GM21723 (cell line): ENCODE measurements around the gene CTU2.
"Not testable (repeated sequence)": the region's sequence is repeated elsewhere in the genome, so short reads cannot be mapped to it uniquely, and the experiment has no call there.

Source experiments
- ATAC-seq: cut with Tn5 transposase; IDR thresholded peaks from one replicate; pipeline ENCODE4 v1.9.1; 2021; ENCODE audit warnings: mild to moderate bottlenecking, moderate library complexity; ENCODE audit not compliant: unreplicated experiment

The CTU2 gene

GRCh38 chr16:88706229-88706964, at the start of gene CTU2, which contains the start of gene RNF166:
TSS of gene CTU2 (plus strand) at chr16:88706503. CDS start at chr16:88706531, 28 bp downstream.
TSS of gene RNF166 (minus strand) at chr16:88706408. CDS start at chr16:88706325, 83 bp downstream.
- peak; percentile 54 for ATAC-seq

- ATAC-seq: no peak
Measured at GRCh38 chr16:88657371-88657770, 48.9 kb upstream of the CTU2 start.

DNA sequence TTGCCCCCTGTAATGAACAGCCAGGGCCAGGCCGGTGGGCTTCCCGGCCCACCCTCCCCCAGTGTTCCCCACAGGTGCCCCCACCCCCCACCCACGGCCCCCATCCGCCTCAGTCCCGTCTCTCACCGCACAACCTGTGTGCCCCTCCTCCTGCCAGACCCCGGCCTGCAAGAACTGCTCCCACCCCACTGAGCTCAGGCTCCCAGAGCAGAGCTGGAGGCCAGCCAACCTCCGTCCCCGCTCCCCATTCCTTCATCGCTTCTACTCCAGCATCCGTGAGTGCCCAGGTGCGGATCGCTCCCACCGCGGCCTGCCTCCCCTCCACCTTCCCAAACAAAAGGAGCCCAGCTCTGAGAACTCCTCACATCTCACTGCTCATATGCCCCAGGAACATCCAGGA, 47.6 kb upstream of the CTU2 start:
- no peak for ATAC-seq

DNA sequence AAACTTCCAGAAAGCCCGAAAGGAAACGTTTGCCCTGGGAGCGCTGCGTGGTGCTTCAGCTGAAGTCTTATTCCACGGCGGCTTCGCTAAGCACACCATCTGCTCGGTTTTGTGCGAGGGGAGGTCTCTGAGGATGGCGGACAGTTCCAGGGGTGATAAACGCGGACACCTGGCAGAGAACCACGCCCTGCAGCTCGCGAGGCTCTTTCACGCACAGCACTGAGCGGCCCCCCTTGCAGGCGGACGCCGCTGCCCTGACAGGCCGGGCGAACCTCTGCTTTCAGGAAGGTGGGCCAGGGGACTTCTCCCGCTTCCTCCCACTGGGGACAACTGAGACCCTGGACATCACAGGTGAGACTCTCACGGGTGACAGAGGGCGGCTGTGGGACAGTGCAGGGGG, 47.1 kb upstream of the CTU2 start:
- ATAC-seq: no peak

- no peak for ATAC-seq
Measured at GRCh38 chr16:88661468-88661867, 44.8 kb upstream of the CTU2 start.

GRCh38 chr16:88662222-88662842, 44.0 kb upstream of the CTU2 start:
- peak; percentile 5 for ATAC-seq

- ATAC-seq: peak; percentile 89
Measured at GRCh38 chr16:88662843-88663606, 43.3 kb upstream of the CTU2 start, which contains the start of gene MVD. TSS of gene MVD (minus strand) at chr16:88663091. CDS start at chr16:88663080, 11 bp downstream.

- no peak for ATAC-seq
Measured at GRCh38 chr16:88665148-88665547, 41.2 kb upstream of the CTU2 start.

- ATAC-seq: no peak
Measured at GRCh38 chr16:88665570-88665969, 40.7 kb upstream of the CTU2 start.

- no peak for ATAC-seq
Measured at GRCh38 chr16:88667461-88667860, 38.8 kb upstream of the CTU2 start.

GRCh38 chr16:88669493-88669892, 36.8 kb upstream of the CTU2 start:
- ATAC-seq: not testable (repeated sequence)

DNA sequence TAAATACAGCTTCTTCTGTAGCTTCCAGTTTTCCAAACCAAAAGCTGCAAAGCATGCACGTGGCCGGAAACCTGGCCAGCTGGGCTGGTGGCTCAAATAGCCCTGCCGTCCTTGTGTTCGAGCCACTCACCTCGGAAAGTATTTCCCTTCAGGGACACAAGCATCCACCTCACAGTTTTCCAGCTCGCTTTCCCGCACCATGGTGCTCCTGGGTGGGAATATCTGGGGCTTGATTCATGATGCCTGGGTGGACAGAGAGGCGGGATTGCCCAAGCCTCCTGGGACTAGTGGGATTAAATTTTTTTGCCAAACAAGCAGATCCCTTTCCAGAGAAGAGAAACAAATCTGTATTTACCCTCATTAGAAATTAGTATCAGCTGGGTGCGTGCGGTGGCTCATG, 36.3 kb upstream of the CTU2 start:
- no peak for ATAC-seq

- ATAC-seq: no peak
Measured at GRCh38 chr16:88671806-88672205, 34.5 kb upstream of the CTU2 start.

DNA sequence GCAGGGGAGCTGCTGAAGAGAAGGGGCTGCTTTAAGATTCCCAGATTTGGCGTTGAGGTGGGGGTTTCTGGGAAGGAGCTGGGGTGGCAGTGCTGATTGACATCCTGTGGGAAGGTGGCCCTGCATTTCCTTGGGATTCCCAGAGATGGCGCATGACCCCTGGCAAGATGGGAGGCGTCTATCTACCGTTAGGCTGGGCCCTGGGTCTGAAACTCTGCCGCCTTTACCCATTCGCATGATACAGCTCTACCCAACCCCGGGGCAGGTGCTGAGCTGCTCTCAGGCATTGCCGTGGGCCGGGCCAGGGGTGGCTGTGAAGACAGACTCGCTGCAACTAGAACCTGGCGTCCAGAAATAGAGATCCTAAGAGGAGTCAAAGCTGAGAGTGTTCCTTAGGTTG, 33.5 kb upstream of the CTU2 start:
- no peak for ATAC-seq

- peak; percentile 56 for ATAC-seq
Measured at GRCh38 chr16:88673716-88674379, 32.5 kb upstream of the CTU2 start.

DNA sequence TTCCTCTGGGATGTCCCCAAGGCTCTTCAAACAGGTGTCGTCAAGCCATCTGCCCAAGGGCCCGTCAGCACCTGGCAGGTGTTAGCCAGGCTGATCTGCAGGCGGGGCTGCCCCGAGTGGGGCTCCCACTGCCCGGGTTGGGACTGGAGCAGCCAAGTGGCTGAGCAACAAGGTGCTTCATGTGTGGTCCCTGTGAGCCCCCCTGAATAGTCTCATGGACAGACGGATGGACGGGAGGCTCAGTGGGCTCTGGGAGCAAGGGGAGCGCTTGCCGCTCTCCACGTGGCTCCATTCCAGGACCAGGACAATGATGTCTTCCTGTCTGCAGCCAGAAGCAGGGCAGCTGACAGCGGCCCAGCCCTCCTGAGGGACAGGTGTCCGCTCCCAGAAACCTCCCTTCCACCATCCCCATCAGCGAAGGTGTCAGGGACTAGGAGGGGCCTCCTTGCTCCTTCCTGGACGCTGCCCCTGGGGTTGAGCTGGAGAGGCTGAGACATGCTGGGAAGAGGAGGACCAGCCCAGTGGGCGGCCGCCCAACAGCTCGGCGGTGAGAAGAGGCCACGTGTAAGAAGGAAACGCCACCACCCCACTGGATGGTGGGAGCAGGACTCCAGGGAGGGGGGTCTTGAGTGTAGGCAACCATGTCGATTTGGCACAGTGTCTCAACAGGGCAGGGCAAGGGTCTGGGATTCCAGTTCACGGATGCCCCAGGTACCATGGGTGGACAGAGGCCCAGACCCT, 29.6 kb upstream of the CTU2 start:
- ATAC-seq: no peak

DNA sequence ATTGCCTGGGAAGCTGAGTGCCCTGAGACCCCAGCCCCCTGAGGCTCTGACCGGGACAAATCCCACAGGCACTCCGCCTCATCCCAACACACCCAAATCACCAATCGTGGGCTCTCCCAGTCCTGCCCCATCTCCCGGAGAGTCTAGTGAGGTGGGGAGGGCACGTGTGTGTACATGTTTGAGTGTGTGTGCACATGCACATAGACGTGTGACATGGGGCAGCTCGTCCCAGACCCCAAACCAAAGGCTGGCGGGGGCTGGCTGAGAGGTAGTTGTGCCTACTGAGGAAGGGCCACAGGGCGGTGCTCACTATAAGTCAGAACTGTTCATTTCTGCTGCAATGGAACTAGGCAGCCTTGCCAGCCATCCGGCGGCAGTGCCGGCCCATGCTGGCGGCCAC, 28.6 kb upstream of the CTU2 start:
- ATAC-seq: no peak

DNA sequence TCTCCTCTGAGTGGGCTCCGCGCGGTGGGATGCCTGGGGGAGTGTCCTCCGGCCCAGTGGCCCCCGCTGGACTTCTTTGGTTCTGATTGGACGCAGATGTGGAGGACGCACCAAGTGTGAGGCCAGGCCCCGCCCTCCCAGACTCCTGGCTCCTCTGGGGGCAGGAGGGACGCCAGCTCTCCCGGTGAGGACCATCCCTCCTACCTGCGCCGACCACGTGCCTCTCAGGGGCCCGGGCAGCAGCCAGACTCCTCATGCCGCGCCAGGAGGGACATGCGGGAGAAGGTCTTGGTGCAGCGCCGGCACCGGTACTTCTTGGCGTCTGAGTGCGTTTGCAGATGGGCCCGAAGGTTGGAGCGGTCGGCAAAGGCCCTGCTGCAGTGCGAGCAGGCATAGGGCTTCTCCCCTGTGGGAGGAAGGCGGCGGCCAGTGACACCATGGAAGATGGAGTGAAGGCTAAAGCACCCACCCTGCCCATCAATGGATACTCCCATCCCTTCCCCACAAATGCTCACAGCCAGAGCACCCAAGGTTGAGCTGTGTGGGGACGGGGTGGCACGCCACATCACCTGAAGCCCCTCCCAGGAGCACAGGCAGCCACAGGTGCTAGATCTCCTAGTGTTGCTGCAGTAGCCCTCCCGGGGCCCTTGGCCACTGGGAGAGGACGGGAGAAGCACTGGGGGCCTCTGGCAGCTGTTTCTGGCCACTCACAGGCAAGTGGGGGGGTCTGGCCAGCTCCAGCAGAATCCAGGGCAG, 27.9 kb upstream of the CTU2 start:
- ATAC-seq: no peak

DNA sequence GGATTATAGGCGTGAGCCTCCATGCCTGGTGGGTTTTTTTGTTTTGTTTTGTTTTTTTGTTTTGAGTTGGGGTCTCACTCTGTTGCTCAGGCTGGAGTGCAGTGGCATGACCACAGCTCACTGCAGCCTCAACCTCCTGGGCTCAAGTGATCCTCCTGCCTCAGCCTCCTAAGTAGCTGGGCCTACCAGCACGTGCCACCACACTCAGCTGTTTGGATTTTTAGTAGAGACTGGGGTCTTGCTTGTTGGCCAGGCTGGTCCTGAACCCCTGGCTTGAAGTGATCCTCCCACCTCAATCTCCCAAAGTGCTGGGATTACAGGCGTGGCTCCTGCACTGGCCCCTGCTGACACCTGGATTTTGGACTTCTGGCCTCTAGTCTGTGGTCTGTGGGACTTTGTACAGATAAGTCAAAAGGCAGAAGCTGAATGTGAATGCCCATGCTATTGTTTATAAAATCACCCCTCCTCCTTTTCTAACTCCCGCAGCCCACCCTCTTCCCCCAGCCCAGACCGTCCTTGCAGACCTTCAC, 25.7 kb upstream of the CTU2 start:
- ATAC-seq: no peak
